SK-N-SH treated with all-trans-retinoic acid at 6 μM for 48 hours (cell line): ENCODE data around the gene COX4I2.
A peak's percentile ranks its signal among the peaks of the same experiment; 100 is the strongest.
"Not testable (repeated sequence)": the region's sequence is repeated elsewhere in the genome, so short reads cannot be mapped to it uniquely, and the experiment has no call there.

Experiments
- ATAC-seq: fragments of 200-7000 bp; cut with Tn5 transposase; 3 replicates; pipeline ENCODE4 v1.9.1; 2020; ENCODE audit warnings: mild to moderate bottlenecking, moderate library complexity
- ARNTL ChIP-seq: fragments of 450-650 bp; formaldehyde crosslinking; IDR thresholded peaks from 2 replicates; pipeline ENCODE4 v1.5.0; 2020; ENCODE audit warnings: low read depth, mild to moderate bottlenecking, moderate library complexity, borderline replicate concordance
- CREB5 ChIP-seq: fragments of 250-450 bp; sonication (Bioruptor Pico); IDR thresholded peaks from 2 replicates; pipeline ENCODE4 v1.5.1; 2020; ENCODE audit warnings: low read depth, mild to moderate bottlenecking, moderate library complexity
- ESRRG ChIP-seq: fragments of 250-450 bp; sonication (Bioruptor Pico); IDR thresholded peaks from 2 replicates; pipeline ENCODE4 v1.6.1; 2021; ENCODE audit warnings: mild to moderate bottlenecking
- GLIS3 ChIP-seq: fragments of 250-450 bp; sonication (Bioruptor Pico); IDR thresholded peaks from 2 replicates; pipeline ENCODE4 v1.5.0; 2020; ENCODE audit warnings: mild to moderate bottlenecking, moderate library complexity
- ISL1 ChIP-seq: fragments of 250-450 bp; sonication (Bioruptor Pico); IDR thresholded peaks from 2 replicates; pipeline ENCODE4 v2.1.2; 2022; ENCODE audit warnings: mild to moderate bottlenecking, moderate library complexity
- PATZ1 ChIP-seq: fragments of 250-450 bp; sonication (Bioruptor Pico); IDR thresholded peaks from 2 replicates; pipeline ENCODE4 v1.8.0; 2020; ENCODE audit warnings: mild to moderate bottlenecking, moderate library complexity, borderline replicate concordance
- POU6F1 ChIP-seq: fragments of 250-450 bp; sonication (Bioruptor Pico); IDR thresholded peaks from 2 replicates; pipeline ENCODE4 v1.8.0; 2021; ENCODE audit warnings: low read depth, mild to moderate bottlenecking, moderate library complexity, borderline replicate concordance
- PPARA ChIP-seq: fragments of 250-450 bp; sonication (Bioruptor Pico); IDR thresholded peaks from 2 replicates; pipeline ENCODE4 v1.5.0; 2020; ENCODE audit warnings: mild to moderate bottlenecking, borderline replicate concordance
- RARB ChIP-seq: fragments of 250-450 bp; sonication (Bioruptor Pico); IDR thresholded peaks from 2 replicates; pipeline ENCODE4 v1.8.0; 2021; ENCODE audit warnings: mild to moderate bottlenecking, moderate library complexity
- SNAI2 ChIP-seq: fragments of 250-450 bp; sonication (Bioruptor Pico); IDR thresholded peaks from 2 replicates; pipeline ENCODE4 v1.5.0; 2020; ENCODE audit warnings: mild to moderate bottlenecking, moderate library complexity
- TCF4 ChIP-seq: fragments of 250-450 bp; sonication (Bioruptor Pico); IDR thresholded peaks from 2 replicates; pipeline ENCODE4 v1.8.0; 2021; ENCODE audit warnings: mild to moderate bottlenecking, moderate library complexity, borderline replicate concordance
- TOX ChIP-seq: fragments of 250-450 bp; sonication (Bioruptor Pico); IDR thresholded peaks from 2 replicates; pipeline ENCODE4 v1.8.0; 2021; ENCODE audit warnings: mild to moderate bottlenecking, moderate library complexity, borderline replicate concordance
- TSHZ2 ChIP-seq: fragments of 250-450 bp; sonication (Bioruptor Pico); IDR thresholded peaks from 2 replicates; pipeline ENCODE4 v1.5.0; 2020; ENCODE audit warnings: mild to moderate bottlenecking, moderate library complexity
- ZC3H10 ChIP-seq: fragments of 250-450 bp; sonication (Bioruptor Pico); IDR thresholded peaks from 2 replicates; pipeline ENCODE4 v1.5.1; 2021; ENCODE audit warnings: mild to moderate bottlenecking, moderate library complexity
- ZFP30 ChIP-seq: fragments of 450-650 bp; formaldehyde crosslinking; IDR thresholded peaks from 2 replicates; pipeline ENCODE4 v1.5.0; 2022; ENCODE audit warnings: mild to moderate bottlenecking, moderate library complexity
- ZNF565 ChIP-seq: fragments of 450-650 bp; formaldehyde crosslinking; conservative IDR thresholded peaks from 2 replicates; pipeline ENCODE4 v1.5.0; 2020; ENCODE audit warnings: low read depth, mild to moderate bottlenecking, moderate library complexity
- ZNF8 ChIP-seq: fragments of 450-650 bp; formaldehyde crosslinking; IDR thresholded peaks from 2 replicates; pipeline ENCODE4 v1.5.0; 2020; ENCODE audit warnings: mild to moderate bottlenecking, moderate library complexity

Gene COX4I2

GRCh38 chr20:31615416-31615815, 22.3 kb upstream of the COX4I2 start (continued):
- TF ChIP-seq TSHZ2 (CRISPR knock-in tag) = no peak
- no peak for TF ChIP-seq TCF4 (CRISPR knock-in tag)

- no peak for ATAC-seq
Observed at GRCh38 chr20:31617432-31618104, 20.1 kb upstream of the COX4I2 start.

GRCh38 chr20:31620246-31620645, 17.5 kb upstream of the COX4I2 start:
- no peak for ATAC-seq

More at GRCh38 chr20:31617432-31618104, 20.1 kb upstream of the COX4I2 start:
- no peak for TF ChIP-seq SNAI2 (CRISPR knock-in tag)
- no peak for TF ChIP-seq CREB5
- TF ChIP-seq PATZ1 (CRISPR knock-in tag) = no peak
- TF ChIP-seq, all 23 proteins: peak for 0

GRCh38 chr20:31623123-31623505, 14.6 kb upstream of the COX4I2 start:
- ATAC-seq = not testable (repeated sequence)

More at GRCh38 chr20:31620246-31620645, 17.5 kb upstream of the COX4I2 start:
- no peak for TF ChIP-seq ARNTL
- TF ChIP-seq TOX (CRISPR knock-in tag) = no peak

- not testable (repeated sequence) for ATAC-seq
Observed at GRCh38 chr20:31626534-31626933, 11.2 kb upstream of the COX4I2 start.

GRCh38 chr20:31628057-31628456, 9.7 kb upstream of the COX4I2 start:
- peak; percentile 54; the same call in 1 of the 2 replicates for TF ChIP-seq ZNF8 (CRISPR knock-in tag)
- not testable (repeated sequence) for ATAC-seq

- no peak for TF ChIP-seq ESRRG (CRISPR knock-in tag)
- TF ChIP-seq, all 23 proteins: peak for 0
Observed at GRCh38 chr20:31630187-31630790, 7.4 kb upstream of the COX4I2 start.

GRCh38 chr20:31632548-31633338, 5.0 kb upstream of the COX4I2 start:
- ATAC-seq = no peak
- TF ChIP-seq PPARA (no peak), TCF4 (CRISPR knock-in tag) (no peak), GLIS3 (CRISPR knock-in tag) (no peak), SNAI2 (CRISPR knock-in tag) (no peak), POU6F1 (no peak), ZNF565 (CRISPR knock-in tag) (no peak), ZC3H10 (CRISPR knock-in tag) (no peak), PATZ1 (CRISPR knock-in tag) (no peak), TOX (CRISPR knock-in tag) (no peak), ARNTL (no peak), ZFP30 (CRISPR knock-in tag) (no peak), ZNF8 (CRISPR knock-in tag) (no peak), ESRRG (CRISPR knock-in tag) (no peak), RARB (no peak), ISL1 (CRISPR knock-in tag) (no peak)

More at GRCh38 chr20:31630187-31630790, 7.4 kb upstream of the COX4I2 start:
- ATAC-seq = no peak
